Measurements from ENCODE around the gene ADCY9.

DNA sequence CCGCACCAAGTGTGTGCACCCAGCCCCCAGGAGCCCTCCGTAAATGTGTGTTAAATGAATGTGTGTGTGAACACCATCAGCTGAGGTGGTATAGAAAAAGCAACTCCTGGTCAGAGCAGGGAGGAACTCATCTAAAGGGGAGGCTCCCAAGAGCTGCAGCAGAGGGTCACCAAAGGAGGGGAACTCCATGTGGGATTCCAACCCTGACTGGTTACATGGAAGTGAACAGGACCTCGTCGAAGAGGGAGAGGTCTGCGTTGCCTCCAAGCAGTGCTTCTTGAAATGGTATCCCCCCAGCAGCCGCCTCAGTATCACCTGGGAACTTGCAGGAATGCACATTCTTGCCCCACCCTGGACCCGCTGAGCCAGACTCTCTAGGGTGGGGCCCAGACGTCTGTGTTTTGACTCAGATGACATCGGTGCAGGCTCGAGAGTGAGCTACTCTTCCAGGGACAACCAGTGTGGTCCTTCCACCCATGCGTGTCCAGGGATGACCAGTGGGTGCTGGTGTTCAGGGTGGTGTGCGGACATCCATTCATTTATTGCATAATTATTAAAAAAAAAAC, 30.8 kb downstream of the ADCY9 start:
- TF ChIP-seq, protein P1, sequence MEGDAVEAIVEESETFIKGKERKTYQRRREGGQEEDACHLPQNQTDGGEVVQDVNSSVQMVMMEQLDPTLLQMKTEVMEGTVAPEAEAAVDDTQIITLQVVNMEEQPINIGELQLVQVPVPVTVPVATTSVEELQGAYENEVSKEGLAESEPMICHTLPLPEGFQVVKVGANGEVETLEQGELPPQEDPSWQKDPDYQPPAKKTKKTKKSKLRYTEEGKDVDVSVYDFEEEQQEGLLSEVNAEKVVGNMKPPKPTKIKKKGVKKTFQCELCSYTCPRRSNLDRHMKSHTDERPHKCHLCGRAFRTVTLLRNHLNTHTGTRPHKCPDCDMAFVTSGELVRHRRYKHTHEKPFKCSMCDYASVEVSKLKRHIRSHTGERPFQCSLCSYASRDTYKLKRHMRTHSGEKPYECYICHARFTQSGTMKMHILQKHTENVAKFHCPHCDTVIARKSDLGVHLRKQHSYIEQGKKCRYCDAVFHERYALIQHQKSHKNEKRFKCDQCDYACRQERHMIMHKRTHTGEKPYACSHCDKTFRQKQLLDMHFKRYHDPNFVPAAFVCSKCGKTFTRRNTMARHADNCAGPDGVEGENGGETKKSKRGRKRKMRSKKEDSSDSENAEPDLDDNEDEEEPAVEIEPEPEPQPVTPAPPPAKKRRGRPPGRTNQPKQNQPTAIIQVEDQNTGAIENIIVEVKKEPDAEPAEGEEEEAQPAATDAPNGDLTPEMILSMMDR (IDR thresholded peaks at IDR 0.05; ENCODE audit: low read depth, low read length, poor library complexity, severe bottlenecking), result no peak
- no peak for TF ChIP-seq EZH2phosphoT487 (IDR thresholded peaks at IDR 0.05; ENCODE audit: borderline replicate concordance, low read length)

Measured in DOHH2 (cell line).